NK-92 (cell line): Measurements from ENCODE around the gene AHRR.
"Not testable (repeated sequence)": the region's sequence is repeated elsewhere in the genome, so short reads cannot be mapped to it uniquely, and the experiment has no call there.

Source experiments
- DNase-seq: peaks from one replicate; lab custom pipeline; 2025; ENCODE audit not compliant: unreplicated experiment; lab: John Stamatoyannopoulos, UW

The AHRR gene

DNA sequence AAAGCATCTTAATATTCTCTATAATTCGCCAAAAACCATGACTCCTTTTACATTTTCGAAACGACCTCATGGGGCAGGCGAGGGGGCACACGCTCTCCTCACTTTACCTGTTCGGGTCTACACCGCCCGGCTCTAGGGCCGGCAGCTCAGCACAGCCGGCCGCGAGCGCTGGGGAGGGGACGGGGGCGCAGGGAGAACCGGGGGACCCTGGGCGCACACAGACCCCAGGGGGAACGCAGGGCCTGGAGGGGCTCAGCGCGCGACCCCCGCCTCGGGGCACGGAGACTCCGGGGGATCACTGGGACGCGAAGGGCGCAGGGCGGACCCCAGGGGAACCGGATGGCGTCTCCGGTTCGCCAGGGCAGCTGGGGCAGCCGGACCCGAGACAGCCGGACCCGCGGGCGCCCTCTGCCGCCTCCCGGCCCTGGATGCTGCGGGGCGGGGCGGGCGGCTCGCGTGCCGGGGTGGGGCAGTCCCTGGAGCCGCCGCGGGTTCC lies at the start of gene AHRR:
Gene AHRR, plus strand, starts transcription at position 485 of the 496 bp plus-strand sequence. CDS start 22,189 bp downstream, outside the sequence.
- no peak for DNase-seq

- not testable (repeated sequence) for DNase-seq
Measured at GRCh38 chr5:271828-272167, 49.7 kb upstream of the AHRR start.

DNA sequence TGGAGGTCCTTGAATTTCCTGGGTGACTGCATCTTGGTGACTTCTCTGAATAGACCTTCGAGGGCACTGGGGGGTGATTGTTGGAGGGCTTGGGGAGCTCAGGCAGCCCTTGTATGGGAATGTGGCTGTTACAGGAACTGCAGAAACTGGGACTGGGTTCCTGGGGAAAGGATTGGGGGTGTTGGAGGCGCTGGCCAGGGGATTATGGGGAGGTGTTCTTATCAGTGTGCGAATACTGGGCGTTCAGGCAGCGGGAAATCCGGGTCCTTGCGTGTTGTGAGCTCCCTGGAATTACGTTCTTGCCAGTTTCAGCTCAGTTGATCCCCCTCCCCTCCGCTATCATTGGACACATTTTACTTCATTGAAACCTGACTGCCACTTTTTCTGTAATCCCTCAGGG lies 48.4 kb upstream of the AHRR start:
- DNase-seq, result not testable (repeated sequence)

DNA sequence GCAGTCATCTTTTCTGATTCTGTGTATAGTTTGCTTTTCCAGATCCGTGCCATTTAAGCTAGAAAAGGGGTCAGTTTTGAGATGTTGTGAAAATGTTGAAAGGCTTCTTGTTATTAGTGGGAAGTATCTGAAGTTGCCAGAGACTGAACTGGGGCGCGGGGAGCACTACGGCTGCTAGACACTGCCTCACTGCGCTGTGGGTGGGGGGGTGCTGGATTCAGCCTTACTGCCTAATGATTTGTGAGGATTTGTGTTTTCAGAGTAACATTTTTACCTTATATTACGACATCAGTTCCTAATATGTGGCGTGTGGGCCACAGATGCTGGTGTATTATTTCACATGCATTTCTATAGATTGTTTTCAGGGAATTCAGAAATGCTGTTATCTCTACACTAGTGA lies 48.0 kb upstream of the AHRR start:
- DNase-seq, result not testable (repeated sequence)

GRCh38 chr5:274346-274745 lies 47.2 kb upstream of the AHRR start:
- not testable (repeated sequence) for DNase-seq

DNA sequence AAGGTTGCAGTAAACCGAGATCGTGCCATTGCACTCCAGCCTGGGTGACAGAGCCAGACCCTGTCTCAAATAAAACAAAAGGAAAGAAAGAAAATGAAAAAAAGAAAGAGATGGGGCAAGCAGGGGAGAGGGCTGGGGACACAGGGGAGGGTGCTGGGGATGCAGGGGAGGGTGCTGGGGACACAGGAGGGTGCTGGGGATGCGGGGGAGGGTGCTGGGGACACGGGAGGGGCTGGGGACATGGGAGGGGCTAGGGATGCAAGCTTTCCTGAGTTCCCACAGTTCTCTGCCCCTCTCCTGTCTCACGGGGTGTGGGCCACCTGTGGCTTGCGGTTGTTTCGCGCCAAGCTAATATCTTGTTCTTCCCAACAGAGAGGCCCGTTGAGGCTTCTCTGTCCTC lies 42.9 kb upstream of the AHRR start:
- DNase-seq, result no peak

- not testable (repeated sequence) for DNase-seq
Measured at GRCh38 chr5:279051-279665, 42.4 kb upstream of the AHRR start.

- DNase-seq, result no peak
Measured at GRCh38 chr5:285991-286557, 35.4 kb upstream of the AHRR start.

GRCh38 chr5:290200-290599 lies 31.3 kb upstream of the AHRR start:
- not testable (repeated sequence) for DNase-seq

DNA sequence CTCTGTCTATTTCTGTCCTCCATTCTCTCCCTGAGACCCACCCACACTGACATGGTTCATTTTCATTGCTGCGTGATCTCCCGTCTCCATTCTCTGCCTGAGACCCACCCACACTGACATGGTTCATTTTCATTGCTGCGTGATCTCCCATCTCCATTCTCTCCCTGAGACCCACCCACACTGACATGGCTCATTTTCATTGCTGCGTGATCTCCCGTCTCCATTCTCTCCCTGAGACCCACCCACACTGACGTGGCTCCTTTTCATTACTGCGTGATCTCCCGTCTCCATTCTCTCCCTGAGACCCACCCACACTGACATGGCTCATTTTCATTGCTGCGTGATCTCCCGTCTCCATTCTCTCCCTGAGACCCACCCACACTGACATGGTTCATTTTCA lies 30.2 kb upstream of the AHRR start:
- not testable (repeated sequence) for DNase-seq

- not testable (repeated sequence) for DNase-seq
Measured at GRCh38 chr5:294788-295187, 26.7 kb upstream of the AHRR start.

DNA sequence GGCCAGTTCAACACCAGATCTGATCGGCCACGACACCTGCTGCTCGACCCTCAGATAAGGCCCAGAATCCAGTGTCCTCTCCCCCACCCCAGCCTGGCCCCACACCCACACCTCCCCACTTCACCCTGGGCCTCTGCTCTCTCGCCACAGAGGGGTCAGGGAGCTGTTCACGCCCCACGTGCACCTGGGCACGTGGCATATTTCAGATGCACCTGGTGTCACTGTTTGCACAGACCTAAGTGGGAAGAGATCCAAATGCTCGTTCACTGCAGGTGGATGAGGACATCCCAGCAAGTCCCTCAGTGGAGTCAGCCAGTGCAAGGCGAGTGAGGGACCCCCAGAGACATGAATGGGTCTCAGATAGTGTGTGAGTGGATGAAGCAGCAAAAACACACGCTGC lies 25.3 kb upstream of the AHRR start:
- not testable (repeated sequence) for DNase-seq

GRCh38 chr5:296954-297353 lies 24.6 kb upstream of the AHRR start:
- DNase-seq, result not testable (repeated sequence)

GRCh38 chr5:297448-297847 lies 24.1 kb upstream of the AHRR start:
- DNase-seq, result not testable (repeated sequence)

GRCh38 chr5:297991-298736 lies 23.4 kb upstream of the AHRR start:
- DNase-seq, result not testable (repeated sequence)

GRCh38 chr5:298737-299125 lies 22.8 kb upstream of the AHRR start:
- no peak for DNase-seq

- DNase-seq, result not testable (repeated sequence)
Measured at GRCh38 chr5:299921-300320, 21.6 kb upstream of the AHRR start.

GRCh38 chr5:300691-301435 lies 20.7 kb upstream of the AHRR start:
- not testable (repeated sequence) for DNase-seq

DNA sequence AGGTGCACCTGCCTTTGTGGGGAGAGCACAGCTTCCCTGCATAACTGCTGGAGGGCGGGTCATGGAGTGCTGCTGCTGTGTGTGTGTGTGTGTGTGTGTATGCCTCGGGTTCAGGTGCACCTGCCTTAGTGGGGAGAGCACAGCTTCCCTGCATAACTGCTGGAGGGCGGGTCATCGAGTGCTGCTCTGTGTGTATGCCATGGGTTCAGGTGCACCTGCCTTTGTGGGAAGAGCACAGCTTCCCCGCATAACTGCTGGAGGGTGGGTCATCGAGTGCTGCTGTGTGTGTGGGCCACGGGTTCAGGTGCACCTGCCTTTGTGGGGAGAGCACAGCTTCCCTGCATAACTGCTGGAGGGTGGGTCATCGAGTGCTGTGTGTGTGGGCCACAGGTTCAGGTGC lies 19.1 kb upstream of the AHRR start:
- DNase-seq, result not testable (repeated sequence)

- DNase-seq, result no peak
Measured at GRCh38 chr5:302966-303365, 18.5 kb upstream of the AHRR start.

GRCh38 chr5:303741-304140 lies 17.8 kb upstream of the AHRR start:
- not testable (repeated sequence) for DNase-seq
